ENCODE data around the gene SH2B3.
A peak's percentile ranks its signal among the peaks of the same experiment; 100 is the strongest.

Gene SH2B3

DNA sequence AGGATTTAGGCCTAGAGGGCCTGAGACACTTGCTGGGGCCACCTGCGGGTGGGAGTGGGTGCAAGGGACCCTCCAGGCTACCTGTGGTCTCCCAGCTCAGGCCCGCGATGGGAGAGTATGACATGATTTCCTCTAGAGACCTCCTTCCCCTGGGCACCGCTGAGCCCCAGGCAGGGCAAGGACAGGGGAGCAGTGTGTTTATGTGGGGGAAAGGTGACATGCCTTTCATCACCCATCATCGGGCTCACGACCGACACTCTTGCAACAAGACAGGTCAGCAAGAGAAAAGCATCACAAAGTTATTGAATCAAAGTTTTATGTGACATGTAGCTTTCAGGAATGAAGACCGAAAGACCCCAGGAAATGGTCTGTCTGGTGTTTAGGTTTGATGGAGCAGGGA is 19.9 kb downstream of the SH2B3 start:
- TF ChIP-seq, protein P1, sequence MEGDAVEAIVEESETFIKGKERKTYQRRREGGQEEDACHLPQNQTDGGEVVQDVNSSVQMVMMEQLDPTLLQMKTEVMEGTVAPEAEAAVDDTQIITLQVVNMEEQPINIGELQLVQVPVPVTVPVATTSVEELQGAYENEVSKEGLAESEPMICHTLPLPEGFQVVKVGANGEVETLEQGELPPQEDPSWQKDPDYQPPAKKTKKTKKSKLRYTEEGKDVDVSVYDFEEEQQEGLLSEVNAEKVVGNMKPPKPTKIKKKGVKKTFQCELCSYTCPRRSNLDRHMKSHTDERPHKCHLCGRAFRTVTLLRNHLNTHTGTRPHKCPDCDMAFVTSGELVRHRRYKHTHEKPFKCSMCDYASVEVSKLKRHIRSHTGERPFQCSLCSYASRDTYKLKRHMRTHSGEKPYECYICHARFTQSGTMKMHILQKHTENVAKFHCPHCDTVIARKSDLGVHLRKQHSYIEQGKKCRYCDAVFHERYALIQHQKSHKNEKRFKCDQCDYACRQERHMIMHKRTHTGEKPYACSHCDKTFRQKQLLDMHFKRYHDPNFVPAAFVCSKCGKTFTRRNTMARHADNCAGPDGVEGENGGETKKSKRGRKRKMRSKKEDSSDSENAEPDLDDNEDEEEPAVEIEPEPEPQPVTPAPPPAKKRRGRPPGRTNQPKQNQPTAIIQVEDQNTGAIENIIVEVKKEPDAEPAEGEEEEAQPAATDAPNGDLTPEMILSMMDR (IDR thresholded peaks at IDR 0.05; ENCODE audit: borderline replicate concordance, insufficient read depth, low read depth, low read length), result no peak
- H3K4me3 ChIP-seq (ENCODE audit: low read depth, low read length), result no peak overlapping the region

DNA sequence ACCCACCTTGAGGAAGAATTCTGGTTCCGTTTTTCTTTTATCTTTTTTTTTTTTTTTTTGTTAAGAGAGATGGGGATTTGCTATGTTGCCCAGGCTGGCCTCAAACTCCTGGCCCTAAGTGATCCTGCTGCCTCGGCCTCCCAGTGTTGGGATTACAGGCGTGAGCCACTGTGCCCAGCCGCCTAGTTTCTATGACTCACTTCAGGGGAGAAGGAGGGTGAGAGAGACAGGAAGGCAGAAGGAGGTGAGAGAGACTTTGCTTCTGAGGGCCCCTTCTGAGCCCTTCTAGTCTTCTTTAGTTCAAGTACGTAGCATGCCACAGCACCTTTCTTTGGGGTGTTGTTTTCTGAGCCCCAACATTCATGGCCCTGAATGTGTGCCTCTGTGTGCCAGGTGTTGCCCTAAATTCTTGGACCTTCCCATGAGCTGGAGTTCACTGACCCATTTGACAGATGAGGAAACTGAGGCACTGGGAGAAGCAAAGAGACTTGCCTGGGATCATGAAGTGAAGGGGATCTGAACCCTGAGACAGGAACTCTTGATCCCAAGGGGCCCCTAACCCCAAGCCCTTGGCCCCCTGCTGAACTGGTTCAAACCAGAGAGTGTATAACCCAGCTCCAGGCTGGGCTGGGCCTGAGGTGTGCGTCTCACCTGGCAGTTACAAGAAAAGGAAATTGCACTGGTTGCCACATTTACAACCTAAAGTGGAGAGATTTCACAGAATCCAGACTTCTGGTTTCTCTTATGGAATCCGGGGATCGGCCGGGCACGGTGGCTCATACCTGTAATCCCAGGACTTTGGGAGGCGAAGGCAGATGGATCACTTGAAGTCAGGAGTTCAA is 20.8 kb downstream of the SH2B3 start:
- TF ChIP-seq, protein P1 (IDR thresholded peaks at IDR 0.05; ENCODE audit: borderline replicate concordance, insufficient read depth, low read depth, low read length), result no peak
- H3K4me3 ChIP-seq (ENCODE audit: low read depth, low read length), result no peak overlapping the region

DNA sequence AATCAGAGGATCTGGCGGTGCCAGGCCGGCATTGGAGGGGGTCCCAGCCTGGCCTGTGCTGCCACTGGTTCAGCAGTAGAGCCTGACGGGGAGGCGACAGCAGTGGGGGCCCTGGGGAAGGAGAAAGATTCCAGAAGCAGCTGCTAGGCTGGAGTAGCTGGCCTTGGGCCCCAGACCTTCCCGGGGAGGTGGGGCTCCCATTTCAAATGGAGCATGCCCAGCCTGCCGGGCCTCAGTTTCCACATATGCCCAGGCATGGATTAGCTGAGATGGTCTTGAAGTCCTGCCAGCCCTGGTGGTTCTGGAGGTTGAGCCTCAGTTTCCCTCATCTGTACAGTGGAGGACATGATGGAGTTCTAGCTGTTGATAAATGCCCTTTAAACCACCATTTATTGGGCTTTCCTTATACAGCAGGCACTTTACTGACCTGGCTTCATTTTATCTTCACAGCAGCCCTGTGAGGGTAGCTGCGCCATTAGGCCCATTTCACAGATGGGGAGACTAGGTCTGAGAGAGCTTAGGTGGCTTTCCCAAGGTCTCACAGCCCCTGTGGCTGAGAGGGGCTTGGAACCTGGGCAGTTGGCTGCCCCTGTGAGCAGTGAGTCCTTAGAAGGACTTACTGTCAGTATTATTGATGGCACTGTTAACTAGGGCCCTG is 21.8 kb downstream of the SH2B3 start:
- TF ChIP-seq, protein P1 (IDR thresholded peaks at IDR 0.05; ENCODE audit: borderline replicate concordance, insufficient read depth, low read depth, low read length), result no peak
- H3K4me3 ChIP-seq (ENCODE audit: low read depth, low read length), result no peak overlapping the region

DNA sequence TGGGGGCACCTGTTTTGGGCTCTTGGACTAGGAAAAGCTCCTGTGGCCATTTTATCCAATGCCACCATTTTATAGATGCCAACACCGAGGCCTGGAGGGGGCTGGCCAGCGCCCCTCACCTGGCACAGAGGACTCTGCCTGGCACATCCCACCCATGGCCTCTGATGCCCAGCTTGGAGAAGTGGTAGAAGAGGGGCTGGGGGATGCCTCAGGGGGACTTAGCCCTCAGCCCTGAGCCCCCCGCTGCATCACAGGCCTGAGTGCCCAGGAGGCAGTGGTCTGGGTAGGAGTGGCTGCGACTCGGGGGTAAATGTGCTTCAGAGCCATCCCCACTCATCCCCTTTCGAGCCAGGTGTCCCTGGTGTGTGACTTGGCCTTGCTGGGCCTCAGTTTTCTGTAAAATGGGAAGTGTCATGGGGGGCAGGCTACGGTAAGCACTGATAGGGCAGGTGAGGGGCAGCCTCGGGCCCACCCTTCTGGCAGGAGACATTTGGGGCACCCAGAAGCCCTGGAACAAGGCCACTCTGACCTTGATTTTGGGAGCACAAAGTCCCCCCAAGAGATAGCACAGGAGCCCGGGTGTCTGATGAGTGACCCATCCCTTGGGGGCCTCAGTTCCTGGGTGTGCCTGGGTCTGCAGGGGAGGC is 22.5 kb downstream of the SH2B3 start:
- H3K4me3 ChIP-seq (ENCODE audit: low read depth, low read length), result peak overlapping the region; percentile 3
- TF ChIP-seq, protein P1 (IDR thresholded peaks at IDR 0.05; ENCODE audit: borderline replicate concordance, insufficient read depth, low read depth, low read length), result no peak

DNA sequence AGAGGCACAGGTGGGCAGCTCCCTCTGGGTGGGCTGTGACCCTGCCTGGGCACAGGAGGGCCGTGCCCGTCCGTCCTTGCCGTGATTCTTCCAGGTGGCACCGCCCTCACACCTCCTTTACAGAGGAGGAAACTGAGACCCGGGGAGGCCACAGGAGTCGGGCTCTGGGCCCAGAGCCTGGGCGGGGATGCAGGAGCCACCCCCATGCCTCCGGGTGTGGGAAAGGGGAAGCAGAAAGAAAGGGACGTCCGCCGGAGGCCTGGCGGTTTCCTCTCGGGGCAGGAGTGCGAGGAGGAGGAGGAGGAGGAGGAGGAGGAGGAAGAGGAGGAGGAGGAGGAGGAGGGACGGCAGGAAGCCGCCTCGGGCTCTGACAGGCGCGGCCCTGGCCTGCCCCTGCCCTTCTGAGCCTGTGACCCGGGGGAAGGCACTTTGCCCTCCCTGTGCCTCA is 23.0 kb downstream of the SH2B3 start:
- TF ChIP-seq, protein P1 (IDR thresholded peaks at IDR 0.05; ENCODE audit: borderline replicate concordance, insufficient read depth, low read depth, low read length), result no peak
- peak overlapping the region; percentile 5 for H3K4me3 ChIP-seq (ENCODE audit: low read depth, low read length)

DNA sequence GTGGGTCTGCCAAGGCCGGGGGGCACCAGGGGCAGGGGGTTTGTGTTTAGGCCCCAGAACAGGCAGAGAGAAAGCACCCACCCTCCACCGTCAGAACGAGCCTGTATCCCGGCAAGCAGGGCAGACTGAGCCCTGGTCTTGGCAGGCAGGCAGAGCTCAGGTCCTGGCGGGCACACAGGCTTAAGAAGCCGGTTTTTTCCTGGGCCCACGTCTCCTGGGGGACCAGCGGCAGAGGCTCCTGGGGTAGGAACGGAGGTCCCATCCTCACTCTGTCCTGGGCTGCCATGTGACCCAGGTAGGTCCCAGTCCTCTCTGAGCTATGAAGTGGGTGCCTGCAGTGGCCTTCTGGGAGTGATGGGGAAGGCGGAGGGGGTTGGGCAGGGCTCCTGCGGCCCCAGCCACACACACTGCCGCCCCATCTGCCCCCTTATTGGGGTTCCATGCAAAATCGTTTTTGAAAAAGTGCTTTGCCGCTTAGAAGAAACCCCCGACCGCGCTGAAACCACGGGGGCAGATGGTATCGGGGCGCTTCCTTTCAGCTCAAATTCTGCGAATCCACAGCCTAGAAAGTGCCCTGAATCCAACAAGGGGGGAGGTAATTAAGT is 24.2 kb downstream of the SH2B3 start:
- TF ChIP-seq, protein P1 (IDR thresholded peaks at IDR 0.05; ENCODE audit: borderline replicate concordance, insufficient read depth, low read depth, low read length), result no peak
- peak overlapping the region; percentile 47 for H3K4me3 ChIP-seq (ENCODE audit: low read depth, low read length)
